ENCODE measurements around the gene ABAT. TPM values are rescaled to one million over a fixed set of nuclear protein-coding genes. Genes with fewer than 3 reads are reported as not detected.
"Not testable (repeated sequence)": the region's sequence is repeated elsewhere in the genome, so short reads cannot be mapped to it uniquely, and the experiment has no call there.

Gene ABAT
- total RNA-seq, 2 donors from 2014 or later, result 3.5 to 8.7 TPM

DNA sequence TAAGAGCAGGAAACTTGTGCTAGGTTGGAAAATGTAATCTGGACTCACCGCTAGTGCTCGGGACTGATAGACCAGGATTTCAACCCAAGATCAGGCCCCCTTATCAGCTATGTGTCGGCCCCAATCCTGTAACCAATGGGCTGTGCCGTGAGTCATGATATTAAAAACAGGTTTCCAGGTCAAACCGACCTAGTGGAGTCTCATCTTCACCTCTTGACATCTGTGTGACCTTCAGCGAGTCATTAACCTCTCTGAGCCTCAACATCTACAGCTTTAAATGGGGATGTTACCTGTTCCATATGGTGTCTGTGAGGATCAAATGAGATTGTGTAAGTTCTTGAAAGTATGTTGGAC lies 123.7 kb downstream of the ABAT start:
- Mint-ChIP-seq H3K36me3 (peaks cover 26 to 38% of the 10 kb centered on the region in 2 donors), H3K9me3 (no peaks in the 10 kb centered on the region), H3K27ac (peak overlapping the region; percentile 93 to 99)
- ATAC-seq, result peak; percentile 23 to 49
- no peak for DNase-seq (ENCODE audit: low spot score in 2 of 2)

DNA sequence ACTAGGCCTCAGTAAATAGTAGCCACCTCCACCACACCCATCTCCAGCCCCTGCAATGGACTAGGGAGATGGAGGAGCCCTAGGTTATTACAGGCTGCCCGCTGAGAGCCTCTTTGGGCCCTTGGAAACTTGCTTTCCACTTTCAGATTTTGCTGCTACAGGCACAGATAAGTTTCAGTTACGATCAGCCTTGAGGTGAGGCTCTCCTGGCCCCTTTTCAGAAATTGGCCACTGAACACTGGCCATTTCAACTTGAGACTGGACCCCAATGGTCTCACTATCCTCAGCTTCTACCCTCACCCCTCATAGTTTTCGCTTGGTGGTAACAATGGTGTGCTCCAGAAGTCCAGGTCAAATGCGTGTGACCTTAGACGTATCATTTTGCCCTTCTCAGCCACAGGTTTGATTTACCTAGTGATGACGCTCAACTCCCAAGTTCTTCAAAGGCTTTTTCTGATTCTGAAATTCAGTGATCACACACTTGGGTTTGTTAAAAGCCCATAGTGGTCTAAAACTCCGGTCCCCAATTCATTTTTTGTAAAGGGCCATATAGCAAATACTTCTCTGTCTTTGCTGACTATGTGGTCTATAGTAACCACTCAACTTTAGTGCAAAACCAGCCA lies 124.2 kb downstream of the ABAT start:
- no peaks in the 10 kb centered on the region for H3K9me3 Mint-ChIP-seq
- no peak for ATAC-seq
- peaks cover 30 to 41% of the 10 kb centered on the region in 2 donors for H3K36me3 Mint-ChIP-seq
- no peak for DNase-seq (ENCODE audit: low spot score in 2 of 2)
- H3K27ac Mint-ChIP-seq, result peak overlapping the region; percentile 93 to 99

DNA sequence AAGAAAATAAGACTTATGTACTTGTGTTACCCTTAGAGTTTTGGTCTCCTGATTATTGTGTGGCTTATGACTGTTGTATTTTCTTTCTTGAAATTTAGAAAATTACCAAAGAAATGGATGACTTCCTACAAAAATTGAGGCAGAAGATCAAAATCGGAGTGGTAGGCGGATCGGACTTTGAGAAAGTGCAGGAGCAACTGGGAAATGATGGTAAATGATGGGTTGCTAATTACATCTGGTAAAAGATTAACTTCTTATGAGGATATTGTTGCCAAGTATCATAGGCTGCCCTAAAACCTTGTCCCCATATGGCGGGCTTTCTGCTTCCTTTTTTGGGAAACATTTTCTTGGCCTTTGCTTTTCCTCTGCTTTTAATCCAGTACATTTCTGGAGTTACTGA lies 127.3 kb downstream of the ABAT start:
- Mint-ChIP-seq H3K27ac (no peak overlapping the region), H3K9me3 (no peaks in the 10 kb centered on the region), H3K36me3 (peaks cover 32 to 54% of the 10 kb centered on the region in 2 donors)
- ATAC-seq, result no peak
- DNase-seq (ENCODE audit: low spot score in 2 of 2), result no peak

DNA sequence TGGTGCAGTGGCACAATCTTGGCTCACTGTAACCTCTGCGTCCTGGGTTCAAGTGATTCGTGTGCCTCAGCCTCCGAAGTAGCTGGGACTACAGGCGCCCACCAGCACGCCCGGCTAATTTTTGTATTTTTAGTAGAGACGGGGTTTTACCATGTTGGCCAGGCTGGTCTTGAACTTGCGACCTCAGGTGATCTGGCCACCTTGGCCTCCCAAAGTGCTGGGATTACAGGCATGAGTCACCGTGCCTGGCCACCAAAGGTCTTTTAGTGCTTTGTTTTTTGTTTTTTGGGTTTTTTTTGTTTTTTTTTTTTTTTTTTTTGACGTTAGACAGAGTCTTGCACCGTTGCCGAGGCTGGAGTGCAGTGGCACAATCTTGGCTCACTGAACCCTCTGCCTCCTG lies 129.3 kb downstream of the ABAT start:
- not testable (repeated sequence) for H3K9me3 Mint-ChIP-seq; DNase-seq (ENCODE audit: low spot score in 2 of 2); ATAC-seq; H3K27ac Mint-ChIP-seq
- peaks cover 21 to 50% of the 10 kb centered on the region in 2 donors for H3K36me3 Mint-ChIP-seq

DNA sequence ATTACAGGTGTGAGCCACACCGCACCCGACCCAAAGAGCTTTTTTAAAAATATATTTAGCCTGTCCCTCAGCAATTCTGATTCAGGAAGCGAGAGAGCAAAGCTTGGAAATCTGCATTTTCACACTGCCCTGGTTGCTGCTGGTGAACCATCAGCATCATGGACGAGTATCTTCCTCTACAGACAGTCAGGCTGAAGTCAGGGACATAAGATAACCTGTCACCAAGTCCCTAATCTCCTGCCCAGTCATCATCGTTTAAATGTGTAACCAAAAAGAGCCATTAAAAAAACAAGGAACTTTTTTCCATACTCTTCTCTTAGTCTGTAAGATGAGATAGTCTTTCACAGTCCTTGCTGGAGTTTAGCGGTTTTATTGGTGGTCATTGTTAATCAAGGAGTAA lies 129.9 kb downstream of the ABAT start:
- Mint-ChIP-seq H3K9me3 (no peaks in the 10 kb centered on the region), H3K36me3 (peaks cover 25 to 49% of the 10 kb centered on the region in 2 donors), H3K27ac (no peak overlapping the region)
- no peak for DNase-seq (ENCODE audit: low spot score in 2 of 2)
- no peak for ATAC-seq

DNA sequence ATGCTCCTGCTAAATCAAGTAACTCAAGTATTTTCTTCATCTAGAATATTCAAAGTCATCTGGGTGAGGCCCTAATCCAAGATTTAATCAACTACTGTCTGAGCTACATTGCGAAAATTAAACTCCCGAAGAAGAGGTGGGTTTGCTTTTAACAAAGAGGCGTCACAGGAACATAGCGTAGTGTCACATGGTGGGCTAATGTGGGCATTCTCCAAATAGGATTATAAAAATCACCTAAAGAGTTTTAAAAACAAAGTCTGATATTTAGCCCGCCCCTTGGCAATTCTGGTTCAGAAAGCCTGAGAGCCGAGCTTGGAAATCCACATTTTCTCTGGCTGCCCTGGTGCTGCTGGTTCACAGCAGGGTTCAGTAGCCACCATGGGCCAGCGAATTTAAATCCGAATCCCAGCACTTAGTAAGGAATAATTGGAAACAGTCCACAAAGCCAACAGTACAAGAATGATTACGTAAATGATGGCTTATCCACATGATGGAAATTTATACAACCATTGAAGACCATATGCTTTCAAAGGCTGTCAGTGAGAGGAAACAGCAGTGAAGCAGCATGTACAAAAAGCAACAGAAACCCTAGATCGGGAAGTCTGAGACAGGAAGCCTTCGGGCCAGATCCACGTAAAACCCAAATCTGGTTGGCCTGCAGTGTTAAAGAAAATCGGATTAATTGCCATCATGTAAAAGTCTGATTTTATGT lies 132.0 kb downstream of the ABAT start:
- DNase-seq (ENCODE audit: low spot score in 2 of 2) (no peak), ATAC-seq (no peak)
- H3K9me3 Mint-ChIP-seq, result no peaks in the 10 kb centered on the region
- H3K27ac Mint-ChIP-seq, result peak overlapping the region in 1 of 2 donors; percentile 79
- H3K36me3 Mint-ChIP-seq, result peaks cover 25 to 46% of the 10 kb centered on the region in 2 donors

DNA sequence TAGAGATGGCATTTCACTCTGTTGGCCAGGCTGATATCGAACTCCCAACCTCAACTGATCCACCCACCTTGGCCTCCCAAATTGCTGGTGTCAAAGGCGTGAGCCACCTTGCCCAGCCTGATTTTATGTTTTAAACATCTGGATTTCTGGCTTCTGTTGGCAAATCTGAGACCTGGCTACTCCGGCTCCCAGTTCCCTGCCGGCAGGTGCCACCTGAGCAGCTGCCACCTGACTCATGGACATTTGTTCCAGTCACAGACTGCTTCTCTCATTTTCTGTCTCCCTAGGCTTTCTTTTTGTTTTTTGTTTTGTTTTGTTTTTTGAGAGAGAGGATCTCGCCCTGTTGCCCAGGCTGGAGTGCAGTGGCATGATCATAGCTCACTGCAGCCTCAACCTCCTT lies 132.8 kb downstream of the ABAT start:
- Mint-ChIP-seq H3K27ac (no peak overlapping the region), H3K9me3 (no peaks in the 10 kb centered on the region), H3K36me3 (peaks cover 22 to 38% of the 10 kb centered on the region in 2 donors)
- DNase-seq (ENCODE audit: low spot score in 2 of 2) (no peak), ATAC-seq (no peak)

DNA sequence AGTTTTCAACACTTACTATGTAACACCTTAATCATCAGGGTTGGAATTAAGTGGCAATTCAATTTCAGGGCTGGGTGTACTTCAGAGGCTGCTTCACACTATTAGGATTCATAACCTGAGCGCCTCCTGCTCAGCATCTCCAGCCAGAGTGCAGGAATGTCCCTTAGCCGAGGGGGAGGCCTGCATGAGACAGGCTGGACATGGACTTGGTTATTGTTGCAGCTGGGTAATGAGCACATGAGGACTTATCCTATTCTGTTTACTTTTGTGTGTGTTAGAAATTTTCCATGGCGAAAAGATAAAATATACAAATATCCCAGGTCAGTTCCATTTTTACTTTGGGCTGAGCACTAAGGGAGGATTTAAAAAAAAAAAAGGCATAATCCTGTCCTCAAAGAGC lies 133.6 kb downstream of the ABAT start:
- H3K27ac Mint-ChIP-seq, result no peak overlapping the region
- peaks cover 17 to 33% of the 10 kb centered on the region in 2 donors for H3K36me3 Mint-ChIP-seq
- no peaks in the 10 kb centered on the region for H3K9me3 Mint-ChIP-seq
- DNase-seq (ENCODE audit: low spot score in 2 of 2), result no peak
- no peak for ATAC-seq

DNA sequence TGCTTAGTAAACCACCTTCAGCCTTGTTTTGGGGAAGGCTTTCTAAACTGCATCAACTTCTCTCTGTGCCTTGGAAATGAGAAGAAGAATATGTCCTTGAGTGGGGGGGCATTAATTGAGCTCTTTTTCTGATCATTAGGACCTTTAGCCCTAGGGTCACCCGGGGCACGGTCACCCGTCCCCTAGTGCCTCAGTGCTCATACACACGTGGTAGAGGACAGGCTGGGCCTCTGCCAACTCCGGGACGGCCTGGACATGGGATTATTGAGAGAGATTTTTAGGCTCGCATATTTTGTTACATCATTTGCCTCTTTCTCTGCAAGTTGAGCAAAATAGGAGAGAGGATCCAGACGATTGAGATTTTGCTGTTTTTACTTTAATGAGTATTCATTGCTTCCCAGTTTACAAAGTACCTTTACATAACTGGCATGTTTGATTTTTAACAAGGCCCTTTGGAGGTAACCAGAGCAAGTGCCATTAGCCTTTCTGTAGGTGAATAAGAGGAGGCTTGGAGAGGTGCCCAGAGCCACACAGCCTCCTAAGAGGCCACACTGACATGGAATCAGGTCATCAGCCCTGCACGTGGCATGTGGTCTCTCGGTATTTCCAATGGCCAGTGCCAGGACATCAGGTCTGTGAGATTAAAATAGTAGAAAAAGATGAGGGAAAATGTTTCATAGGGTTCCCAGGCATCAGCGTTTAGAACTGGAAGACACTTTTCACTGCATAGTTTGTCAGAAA lies 134.4 kb downstream of the ABAT start:
- Mint-ChIP-seq H3K36me3 (peaks cover 13 to 34% of the 10 kb centered on the region in 2 donors), H3K27ac (no peak overlapping the region), H3K9me3 (no peaks in the 10 kb centered on the region)
- ATAC-seq (no peak), DNase-seq (ENCODE audit: low spot score in 2 of 2) (no peak)

DNA sequence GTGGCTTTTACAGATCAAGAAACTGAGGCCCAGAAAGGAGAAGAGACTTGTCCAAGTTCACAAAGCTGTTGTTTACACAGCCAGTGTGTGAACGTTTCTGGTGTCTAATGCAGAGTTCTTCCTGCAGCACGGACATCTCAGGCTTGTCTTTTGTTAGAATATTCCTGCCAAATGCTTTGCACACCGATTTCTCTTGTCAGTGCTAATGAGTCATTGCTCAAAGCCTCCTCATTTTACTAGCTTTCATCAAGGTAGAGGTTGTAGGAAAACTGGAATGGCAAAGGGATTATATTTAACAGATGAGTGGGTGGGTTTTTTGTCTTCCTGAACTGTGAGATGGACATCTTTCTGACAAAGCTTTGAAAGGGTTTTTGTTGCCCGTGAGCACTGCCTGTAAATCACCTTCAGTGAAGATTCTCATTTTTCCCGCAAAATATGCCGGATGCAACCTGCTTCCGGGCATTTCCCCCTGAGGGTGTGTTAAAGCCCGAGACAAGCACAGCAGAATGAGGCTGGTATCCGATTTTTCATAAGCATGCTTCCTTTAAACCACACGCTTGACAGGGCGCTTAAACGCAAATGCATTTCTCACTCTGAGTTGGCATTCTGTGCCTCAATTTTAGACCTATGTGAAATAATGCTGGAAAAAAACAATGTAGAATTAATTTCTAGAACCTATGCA lies 137.9 kb downstream of the ABAT start:
- H3K36me3 Mint-ChIP-seq, result peaks cover 16 to 41% of the 10 kb centered on the region in 2 donors
- no peak for DNase-seq (ENCODE audit: low spot score in 2 of 2)
- H3K27ac Mint-ChIP-seq, result no peak overlapping the region
- no peak for ATAC-seq
- no peaks in the 10 kb centered on the region for H3K9me3 Mint-ChIP-seq

DNA sequence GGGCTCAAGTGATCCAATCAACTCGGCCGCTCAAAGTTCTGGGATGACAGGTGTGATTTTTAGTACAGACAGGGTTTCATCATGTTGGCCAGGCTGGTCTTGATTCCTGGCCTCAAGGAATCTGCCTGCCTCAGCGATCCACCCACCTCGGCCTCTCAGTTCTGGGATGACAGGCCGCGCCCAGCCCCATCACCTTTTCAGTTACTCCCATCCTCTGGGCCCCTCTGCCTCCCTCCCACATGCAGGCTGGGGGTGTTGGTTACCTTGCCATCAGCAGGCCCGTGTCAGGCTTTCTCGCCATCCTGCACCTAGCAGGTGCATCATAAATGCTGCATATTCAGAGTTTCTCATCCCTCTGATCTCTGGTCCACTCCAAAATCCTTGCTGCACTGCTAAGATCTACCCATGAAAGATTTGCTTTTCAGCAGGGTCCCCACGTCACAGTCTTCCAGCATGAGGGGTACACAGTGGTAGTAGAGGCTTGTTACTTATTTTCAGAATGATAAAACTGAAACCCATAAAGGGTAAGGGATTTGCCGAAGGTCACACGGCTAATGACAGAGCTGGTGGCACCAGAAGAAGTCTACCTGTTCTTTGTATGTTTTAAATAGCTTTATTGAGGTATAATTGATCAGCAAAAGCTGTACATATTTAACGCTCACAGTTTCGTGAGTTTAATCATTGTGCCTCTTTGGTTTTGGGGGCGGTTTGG lies 139.8 kb downstream of the ABAT start:
- Mint-ChIP-seq H3K27ac (peak overlapping the region; percentile 25 to 85), H3K36me3 (peaks cover 20 to 37% of the 10 kb centered on the region in 2 donors), H3K9me3 (no peaks in the 10 kb centered on the region)
- ATAC-seq (peak in 1 of 2 donors; percentile 18), DNase-seq (ENCODE audit: low spot score in 2 of 2) (no peak)

DNA sequence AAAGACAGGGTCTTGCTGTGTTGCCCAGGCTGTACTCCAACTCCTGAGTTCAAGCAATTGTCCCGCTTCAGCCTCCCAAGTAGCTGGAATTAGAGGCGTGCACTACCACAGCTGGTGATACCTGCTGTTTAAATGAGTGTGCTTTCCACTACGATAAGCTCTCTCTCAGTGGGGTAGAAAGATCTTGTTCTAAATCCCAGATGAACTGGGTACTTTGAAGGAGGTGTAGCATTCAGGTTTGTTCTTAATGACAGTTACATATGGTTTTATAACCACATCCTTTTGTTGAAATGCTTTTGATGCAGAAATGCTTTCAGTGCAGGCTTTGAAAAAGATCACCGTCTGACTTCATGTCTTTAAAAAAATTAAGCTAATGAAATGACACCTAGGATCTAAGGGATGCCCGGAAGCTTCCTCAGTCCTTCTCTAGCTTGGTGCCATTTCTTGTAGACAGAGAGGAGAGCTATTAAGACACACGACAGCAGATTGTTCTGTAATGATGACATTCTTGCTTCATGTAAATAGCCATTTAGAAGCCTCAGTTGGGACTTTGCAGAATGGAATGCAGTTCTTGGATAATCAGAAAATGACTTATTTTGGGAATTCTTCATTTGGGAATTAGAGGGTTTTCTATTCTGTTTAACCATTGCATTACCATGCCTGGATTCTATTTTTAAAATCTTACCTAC lies 142.7 kb downstream of the ABAT start:
- H3K27ac Mint-ChIP-seq, result peak overlapping the region in 1 of 2 donors; percentile 90
- DNase-seq (ENCODE audit: low spot score in 2 of 2) (no peak), ATAC-seq (peak; percentile 56 to 75)
- H3K9me3 Mint-ChIP-seq, result no peaks in the 10 kb centered on the region
- peaks cover 27 to 37% of the 10 kb centered on the region in 2 donors for H3K36me3 Mint-ChIP-seq

DNA sequence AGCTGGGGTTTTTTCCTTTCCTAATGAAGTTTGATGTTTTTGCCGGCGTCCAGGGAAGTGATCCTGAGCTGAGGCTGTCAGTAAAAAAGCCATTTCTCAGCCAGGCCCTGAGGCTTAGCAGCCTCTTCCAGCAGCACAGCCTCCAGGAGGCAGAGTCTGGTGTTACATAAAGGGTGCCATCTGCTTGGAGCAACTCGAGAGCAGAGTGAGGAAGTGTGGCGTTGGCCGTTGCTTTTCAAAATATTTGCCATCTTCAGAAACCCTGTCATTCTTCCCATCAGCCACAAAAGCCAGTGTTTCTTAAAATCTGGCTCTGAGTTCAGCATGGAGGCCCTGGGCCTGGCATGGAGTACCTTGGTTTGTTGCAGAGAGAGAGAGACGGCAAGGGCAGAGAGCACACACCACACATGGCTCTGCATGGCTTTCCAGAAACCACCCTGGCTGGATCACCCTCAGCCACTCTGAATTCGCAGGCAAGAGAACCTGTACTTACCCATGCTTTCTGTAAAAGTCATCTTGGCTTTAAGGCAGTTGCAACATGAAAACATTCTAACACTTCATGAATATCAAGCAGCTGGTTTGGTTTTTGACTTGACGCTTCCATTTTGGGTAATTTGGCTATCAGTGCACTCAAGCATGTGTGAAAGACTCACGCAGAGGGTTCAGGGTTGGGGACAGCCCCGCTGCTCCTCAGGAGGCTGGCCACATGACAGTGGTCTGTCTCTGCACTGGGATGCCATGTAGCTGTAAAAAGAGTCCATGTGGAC lies 144.3 kb downstream of the ABAT start:
- Mint-ChIP-seq H3K27ac (peak overlapping the region in 1 of 2 donors; percentile 90), H3K36me3 (peaks cover 27 to 29% of the 10 kb centered on the region in 2 donors), H3K9me3 (no peaks in the 10 kb centered on the region)
- DNase-seq (ENCODE audit: low spot score in 2 of 2) (no peak), ATAC-seq (peak in 1 of 2 donors; percentile 44)

DNA sequence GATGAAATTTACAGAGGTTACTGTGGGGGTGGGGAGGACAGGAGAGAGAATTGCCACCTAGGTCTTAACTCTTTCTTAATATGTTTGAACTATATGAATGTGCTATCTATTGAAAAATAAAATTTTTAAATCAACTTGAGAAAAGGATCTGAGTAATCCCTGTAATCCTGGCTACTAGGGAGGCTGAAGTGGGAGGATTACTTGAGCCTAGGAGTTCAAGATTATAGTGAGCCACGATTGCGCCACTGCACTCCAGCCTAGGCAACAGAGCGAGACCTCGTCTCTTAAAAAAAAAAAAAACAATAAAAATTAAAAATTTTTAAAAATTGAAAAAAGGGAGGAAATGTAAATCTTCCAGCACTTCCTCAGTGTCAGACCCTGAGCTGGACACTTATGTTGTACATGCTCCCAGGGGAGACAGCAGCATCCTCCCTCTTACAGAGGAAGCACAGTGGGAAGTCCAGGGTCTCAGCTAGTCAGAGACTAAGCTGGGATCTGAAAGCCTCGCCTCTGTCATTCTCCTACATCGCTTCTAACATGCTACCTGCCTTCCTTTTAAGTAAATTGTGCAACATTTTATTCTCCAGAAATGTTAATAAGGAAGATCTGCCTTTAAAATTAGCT lies 145.1 kb downstream of the ABAT start:
- H3K27ac Mint-ChIP-seq, result peak overlapping the region in 1 of 2 donors; percentile 90
- peaks cover 25 to 27% of the 10 kb centered on the region in 2 donors for H3K36me3 Mint-ChIP-seq
- ATAC-seq, result no peak
- no peak for DNase-seq (ENCODE audit: low spot score in 2 of 2)
- no peaks in the 10 kb centered on the region for H3K9me3 Mint-ChIP-seq

DNA sequence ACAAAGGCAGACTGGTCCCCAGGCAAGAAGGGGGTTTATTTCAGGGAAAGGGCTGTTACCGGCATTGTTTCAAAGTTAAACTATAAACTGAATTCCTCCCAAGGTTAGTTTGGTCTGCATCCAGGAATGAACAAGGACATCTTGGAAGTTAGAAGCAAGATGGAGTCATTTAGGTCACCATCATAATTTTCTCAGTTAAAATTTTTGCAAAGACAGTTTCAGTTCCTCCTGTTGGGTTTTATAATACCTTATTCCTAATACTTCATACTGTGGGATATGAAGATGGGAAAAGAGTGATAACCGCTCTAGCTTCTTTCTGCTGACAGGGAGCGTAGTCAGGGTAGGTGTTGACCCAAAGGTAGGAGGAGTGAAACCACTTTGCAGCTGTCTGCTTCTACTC lies 148.0 kb downstream of the ABAT start:
- DNase-seq (ENCODE audit: low spot score in 2 of 2) (no peak), ATAC-seq (no peak)
- no peaks in the 10 kb centered on the region for H3K9me3 Mint-ChIP-seq
- peak overlapping the region; percentile 68 to 73 for H3K27ac Mint-ChIP-seq
- H3K36me3 Mint-ChIP-seq, result peaks cover 6 to 16% of the 10 kb centered on the region in 2 donors

Data from activated naive CD4-positive, alpha-beta T cell treated with anti-CD3 and anti-CD28 coated beads, Interleukin-2, amount 50 U/mL, for 72 hours (primary cell).